ENCODE measurements around the gene S100B. TPM values are rescaled to one million over a fixed set of nuclear protein-coding genes. Genes with fewer than 3 reads are reported as not detected.

The S100B gene
- total RNA-seq, 1 experiment from 2014 or later: not detected

GRCh38 chr21:46608672-46609111 is 3.8 kb upstream of the S100B start:
- no TSS peak for BruUV-seq (replicated peaks)
- DNase-seq (ENCODE audit: unreplicated experiment): no peak
- POLR2A ChIA-PET: no interaction called here
- no peak overlapping the region for H3K4me3 Mint-ChIP-seq (ENCODE audit: unreplicated experiment)
- no peak overlapping the region for H3K27ac Mint-ChIP-seq (ENCODE audit: low read depth, unreplicated experiment)
- no peaks in the 10 kb centered on the region for H3K9me3 Mint-ChIP-seq (ENCODE audit: unreplicated experiment)
- CTCF ChIA-PET: no interaction called here
- H3K4me1 Mint-ChIP-seq (ENCODE audit: insufficient read depth, unreplicated experiment): no peaks in the 10 kb centered on the region
- peaks cover 30% of the 10 kb centered on the region for H3K27me3 Mint-ChIP-seq (ENCODE audit: insufficient read depth, unreplicated experiment)
- intact Hi-C loops (cut with micrococcal nuclease): no loop called here
- TF ChIP-seq, protein P1, sequence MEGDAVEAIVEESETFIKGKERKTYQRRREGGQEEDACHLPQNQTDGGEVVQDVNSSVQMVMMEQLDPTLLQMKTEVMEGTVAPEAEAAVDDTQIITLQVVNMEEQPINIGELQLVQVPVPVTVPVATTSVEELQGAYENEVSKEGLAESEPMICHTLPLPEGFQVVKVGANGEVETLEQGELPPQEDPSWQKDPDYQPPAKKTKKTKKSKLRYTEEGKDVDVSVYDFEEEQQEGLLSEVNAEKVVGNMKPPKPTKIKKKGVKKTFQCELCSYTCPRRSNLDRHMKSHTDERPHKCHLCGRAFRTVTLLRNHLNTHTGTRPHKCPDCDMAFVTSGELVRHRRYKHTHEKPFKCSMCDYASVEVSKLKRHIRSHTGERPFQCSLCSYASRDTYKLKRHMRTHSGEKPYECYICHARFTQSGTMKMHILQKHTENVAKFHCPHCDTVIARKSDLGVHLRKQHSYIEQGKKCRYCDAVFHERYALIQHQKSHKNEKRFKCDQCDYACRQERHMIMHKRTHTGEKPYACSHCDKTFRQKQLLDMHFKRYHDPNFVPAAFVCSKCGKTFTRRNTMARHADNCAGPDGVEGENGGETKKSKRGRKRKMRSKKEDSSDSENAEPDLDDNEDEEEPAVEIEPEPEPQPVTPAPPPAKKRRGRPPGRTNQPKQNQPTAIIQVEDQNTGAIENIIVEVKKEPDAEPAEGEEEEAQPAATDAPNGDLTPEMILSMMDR (IDR thresholded peaks at IDR 0.05; ENCODE audit: unreplicated experiment): no peak
- no peaks in the 10 kb centered on the region for H3K36me3 Mint-ChIP-seq (ENCODE audit: insufficient read depth, unreplicated experiment)

DNA sequence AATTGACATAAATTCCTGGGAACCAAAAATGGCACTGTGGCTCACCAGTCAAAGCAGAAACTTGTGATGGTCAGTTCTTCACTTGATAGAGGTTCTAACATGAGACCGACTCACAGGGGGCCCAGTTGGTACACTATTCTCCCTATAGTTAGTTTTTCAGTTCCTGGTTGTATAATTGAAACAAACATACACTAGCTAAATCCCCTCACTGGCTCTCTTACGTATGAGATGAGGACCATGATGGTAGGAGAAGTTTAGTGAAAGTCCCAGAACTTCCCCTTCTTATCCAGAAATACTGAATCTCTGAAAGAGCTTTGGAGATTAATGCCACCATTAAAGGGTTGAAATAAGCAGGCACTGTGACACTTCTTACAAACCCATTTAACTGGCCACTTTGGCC is 2.8 kb upstream of the S100B start:
- intact Hi-C loops (cut with micrococcal nuclease): no loop called here
- BruUV-seq (replicated peaks): no TSS peak
- Mint-ChIP-seq H3K36me3 (ENCODE audit: insufficient read depth, unreplicated experiment) (no peaks in the 10 kb centered on the region), H3K27ac (ENCODE audit: low read depth, unreplicated experiment) (no peak overlapping the region), H3K4me1 (ENCODE audit: insufficient read depth, unreplicated experiment) (no peaks in the 10 kb centered on the region), H3K27me3 (ENCODE audit: insufficient read depth, unreplicated experiment) (peaks cover 22% of the 10 kb centered on the region), H3K9me3 (ENCODE audit: unreplicated experiment) (no peaks in the 10 kb centered on the region), H3K4me3 (ENCODE audit: unreplicated experiment) (no peak overlapping the region)
- POLR2A ChIA-PET: interaction anchor here (0.6 kb wide), 1 partner anchor 49 kb away, joined by 3 read pairs; no protein-coding TSS in a partner anchor
- no peak for DNase-seq (ENCODE audit: unreplicated experiment)
- CTCF ChIA-PET: no interaction called here
- TF ChIP-seq, protein P1 (IDR thresholded peaks at IDR 0.05; ENCODE audit: unreplicated experiment): no peak

DNA sequence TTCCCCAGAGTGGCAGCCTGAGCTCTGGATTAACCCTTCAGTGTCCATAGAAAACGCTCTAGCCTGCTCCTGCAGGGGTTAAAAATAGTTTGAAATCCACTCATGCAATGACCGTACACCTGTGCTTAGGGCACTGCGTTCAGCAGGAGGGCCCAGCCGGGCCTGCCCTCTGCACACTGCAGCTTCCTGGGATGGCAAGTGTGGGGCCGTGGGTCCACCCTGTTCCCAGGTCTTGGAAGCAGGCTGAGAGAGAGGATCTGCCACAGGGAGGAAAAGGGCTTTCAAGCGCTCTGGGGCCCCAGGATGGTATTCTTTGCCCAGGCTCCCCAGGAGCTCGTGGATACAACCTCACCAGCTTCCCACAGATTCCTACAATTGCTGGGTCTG is 1.5 kb upstream of the S100B start:
- CTCF ChIA-PET: interaction anchor here (0.6 kb wide), 1 partner anchor 75 kb away, joined by 3 read pairs; no protein-coding TSS in a partner anchor
- H3K36me3 Mint-ChIP-seq (ENCODE audit: insufficient read depth, unreplicated experiment): no peaks in the 10 kb centered on the region
- POLR2A ChIA-PET: no interaction called here
- BruUV-seq (replicated peaks): no TSS peak
- H3K27me3 Mint-ChIP-seq (ENCODE audit: insufficient read depth, unreplicated experiment): peaks cover 20% of the 10 kb centered on the region
- no peak overlapping the region for H3K27ac Mint-ChIP-seq (ENCODE audit: low read depth, unreplicated experiment)
- DNase-seq (ENCODE audit: unreplicated experiment): no peak
- TF ChIP-seq, protein P1 (IDR thresholded peaks at IDR 0.05; ENCODE audit: unreplicated experiment): no peak
- no peaks in the 10 kb centered on the region for H3K9me3 Mint-ChIP-seq (ENCODE audit: unreplicated experiment)
- intact Hi-C loops (cut with micrococcal nuclease): no loop called here
- H3K4me3 Mint-ChIP-seq (ENCODE audit: unreplicated experiment): no peak overlapping the region
- H3K4me1 Mint-ChIP-seq (ENCODE audit: insufficient read depth, unreplicated experiment): no peaks in the 10 kb centered on the region

GRCh38 chr21:46605767-46606426 is 1.0 kb upstream of the S100B start:
- ChIA-PET CTCF (interaction anchor here (0.6 kb wide), 1 partner anchor 75 kb away, joined by 3 read pairs; no protein-coding TSS in a partner anchor), POLR2A (no interaction called here)
- no TSS peak for BruUV-seq (replicated peaks)
- TF ChIP-seq, protein P1 (IDR thresholded peaks at IDR 0.05; ENCODE audit: unreplicated experiment): no peak
- intact Hi-C loops (cut with micrococcal nuclease): no loop called here
- DNase-seq (ENCODE audit: unreplicated experiment): no peak
- H3K27me3 Mint-ChIP-seq (ENCODE audit: insufficient read depth, unreplicated experiment): peaks cover 20% of the 10 kb centered on the region
- H3K4me3 Mint-ChIP-seq (ENCODE audit: unreplicated experiment): no peak overlapping the region
- H3K4me1 Mint-ChIP-seq (ENCODE audit: insufficient read depth, unreplicated experiment): no peaks in the 10 kb centered on the region
- no peaks in the 10 kb centered on the region for H3K36me3 Mint-ChIP-seq (ENCODE audit: insufficient read depth, unreplicated experiment)
- no peaks in the 10 kb centered on the region for H3K9me3 Mint-ChIP-seq (ENCODE audit: unreplicated experiment)
- no peak overlapping the region for H3K27ac Mint-ChIP-seq (ENCODE audit: low read depth, unreplicated experiment)
